ENCODE data around the gene PCSK2. TPM values are rescaled to one million over a fixed set of nuclear protein-coding genes. Genes with fewer than 3 reads are reported as not detected.

PCSK2 gene
- total and polyA plus RNA-seq, 2 of the 8 experiments (the other 6 are each of a cell fraction or from before 2014, with no cell fraction given), result 1.9 to 4.2 TPM

- no peak for TF ChIP-seq CHD7 (IDR thresholded peaks at IDR 0.05; ENCODE audit: insufficient replicate concordance, low read length)
- no peak for TF ChIP-seq POLR2AphosphoS5 (IDR thresholded peaks at IDR 0.05; ENCODE audit: low read depth, low read length)
- no peak for TF ChIP-seq CREB1 (IDR thresholded peaks at IDR 0.05)
- no peak for TF ChIP-seq RFX5 (IDR thresholded peaks at IDR 0.05; ENCODE audit: borderline replicate concordance, low read depth, low read length)
- TF ChIP-seq BRCA1 (IDR thresholded peaks at IDR 0.05; ENCODE audit: low read depth, low read length), result no peak
- TF ChIP-seq BACH1 (IDR thresholded peaks at IDR 0.05; ENCODE audit: low read length), result no peak
- no peak for TF ChIP-seq SIN3A (conservative IDR thresholded peaks at IDR 0.05 in 1 of 2, IDR thresholded peaks at IDR 0.05 in 1 of 2; ENCODE audit: low read depth in 1 of 2, low read length in 2 of 2)
- TF ChIP-seq SAP30 (IDR thresholded peaks at IDR 0.05; ENCODE audit: insufficient read depth, insufficient replicate concordance, low read length), result no peak
- TF ChIP-seq ASH2L (IDR thresholded peaks at IDR 0.05; ENCODE audit: low read length), result no peak
- TF ChIP-seq SP1 (IDR thresholded peaks at IDR 0.05; ENCODE audit: low read depth, low read length), result no peak
- no peak for TF ChIP-seq TEAD4 (IDR thresholded peaks at IDR 0.05; ENCODE audit: low read depth, low read length)
- TF ChIP-seq NRF1 (IDR thresholded peaks at IDR 0.05; ENCODE audit: low read depth, low read length), result no peak
- TF ChIP-seq POU5F1 (IDR thresholded peaks at IDR 0.05; ENCODE audit: low read depth, low read length), result no peak
Measured at GRCh38 chr20:17490501-17490900, 263.7 kb downstream of the PCSK2 start (continued).

All from H1 (cell line).